ENCODE data around the gene GNAI2. TPM values are rescaled to one million over a fixed set of nuclear protein-coding genes. Genes with fewer than 3 reads are reported as not detected.

GNAI2 gene
- total and polyA plus RNA-seq, 8 donors: 259 to 381 (median 269) TPM

DNA sequence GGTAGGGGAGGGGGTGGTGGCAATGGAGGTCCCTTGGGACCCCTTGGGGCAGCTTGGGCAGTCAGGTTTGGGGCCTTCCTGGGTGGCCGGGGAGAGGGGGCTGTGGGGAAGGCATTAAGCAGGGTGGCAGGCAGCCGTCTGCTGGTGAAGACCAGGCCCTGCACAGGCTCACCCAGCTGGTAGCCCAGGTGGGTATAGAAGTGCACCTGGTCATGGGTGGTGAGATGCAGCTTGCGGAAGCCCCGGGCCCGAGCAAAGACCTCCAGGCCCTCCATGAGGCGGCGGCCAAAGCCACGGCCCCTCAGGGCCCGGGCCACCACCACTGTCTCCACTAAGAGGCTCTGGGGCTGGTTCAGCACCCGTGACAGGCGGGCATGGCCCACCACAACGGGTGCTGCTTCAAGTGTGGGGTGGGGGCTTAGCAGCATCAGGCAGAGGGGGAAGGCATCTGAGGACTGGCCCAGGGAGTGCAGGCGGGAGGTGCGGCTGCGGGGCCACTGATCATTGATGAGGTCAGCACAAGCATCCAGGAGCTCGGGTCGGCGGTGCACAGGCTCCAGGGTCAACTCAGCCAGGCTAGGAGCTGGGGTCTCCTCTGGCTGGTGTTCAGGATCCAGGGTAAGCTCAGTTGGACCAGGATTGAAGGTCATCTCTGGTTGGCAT is 60.8 kb downstream of the GNAI2 start:
- intact Hi-C loops (cut with DNase I): no loop called here
- H3K27me3 ChIP-seq: no peaks in the 10 kb centered on the region
- H3K4me3 ChIP-seq: no peak overlapping the region
- no peak overlapping the region for H3K27ac ChIP-seq
- ATAC-seq (no peak), DNase-seq (no peak)
- peaks cover 34 to 49% of the 10 kb centered on the region in 2 donors for H3K4me1 ChIP-seq
- H3K36me3 ChIP-seq: peaks cover 0 to 5% of the 10 kb centered on the region in 2 donors
- TF ChIP-seq, protein P1, sequence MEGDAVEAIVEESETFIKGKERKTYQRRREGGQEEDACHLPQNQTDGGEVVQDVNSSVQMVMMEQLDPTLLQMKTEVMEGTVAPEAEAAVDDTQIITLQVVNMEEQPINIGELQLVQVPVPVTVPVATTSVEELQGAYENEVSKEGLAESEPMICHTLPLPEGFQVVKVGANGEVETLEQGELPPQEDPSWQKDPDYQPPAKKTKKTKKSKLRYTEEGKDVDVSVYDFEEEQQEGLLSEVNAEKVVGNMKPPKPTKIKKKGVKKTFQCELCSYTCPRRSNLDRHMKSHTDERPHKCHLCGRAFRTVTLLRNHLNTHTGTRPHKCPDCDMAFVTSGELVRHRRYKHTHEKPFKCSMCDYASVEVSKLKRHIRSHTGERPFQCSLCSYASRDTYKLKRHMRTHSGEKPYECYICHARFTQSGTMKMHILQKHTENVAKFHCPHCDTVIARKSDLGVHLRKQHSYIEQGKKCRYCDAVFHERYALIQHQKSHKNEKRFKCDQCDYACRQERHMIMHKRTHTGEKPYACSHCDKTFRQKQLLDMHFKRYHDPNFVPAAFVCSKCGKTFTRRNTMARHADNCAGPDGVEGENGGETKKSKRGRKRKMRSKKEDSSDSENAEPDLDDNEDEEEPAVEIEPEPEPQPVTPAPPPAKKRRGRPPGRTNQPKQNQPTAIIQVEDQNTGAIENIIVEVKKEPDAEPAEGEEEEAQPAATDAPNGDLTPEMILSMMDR (IDR thresholded peaks at IDR 0.05): no peak
- no peaks in the 10 kb centered on the region for H3K9me3 ChIP-seq

DNA sequence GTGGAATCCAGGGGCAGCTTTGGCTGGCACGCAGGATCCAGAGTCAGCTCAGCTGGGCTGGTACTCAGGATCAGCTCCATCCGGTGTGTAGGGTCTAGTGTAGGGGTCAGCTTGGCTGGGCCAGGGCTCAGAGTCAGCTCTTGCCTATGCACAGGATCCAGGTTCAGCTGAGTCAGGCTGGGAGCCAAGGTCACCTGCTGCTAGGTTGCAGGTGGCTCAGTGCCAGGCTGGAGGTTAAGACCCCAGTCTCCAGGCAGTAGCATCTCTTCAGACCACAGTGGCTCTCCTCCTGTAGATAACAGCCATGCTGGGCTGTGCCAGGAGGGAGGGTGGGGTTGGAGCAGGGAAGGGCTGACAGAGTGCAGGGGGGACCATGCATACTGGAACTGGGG is 61.4 kb downstream of the GNAI2 start:
- H3K27me3 ChIP-seq: no peaks in the 10 kb centered on the region
- peak overlapping the region in 1 of 2 donors; percentile 92 for H3K27ac ChIP-seq
- intact Hi-C loops (cut with DNase I): no loop called here
- H3K36me3 ChIP-seq: peaks cover 0 to 5% of the 10 kb centered on the region in 2 donors
- H3K4me3 ChIP-seq: no peak overlapping the region
- H3K4me1 ChIP-seq: peaks cover 39 to 54% of the 10 kb centered on the region in 2 donors
- ATAC-seq: no peak
- TF ChIP-seq, protein P1 (IDR thresholded peaks at IDR 0.05): no peak
- DNase-seq: no peak
- H3K9me3 ChIP-seq: no peaks in the 10 kb centered on the region

DNA sequence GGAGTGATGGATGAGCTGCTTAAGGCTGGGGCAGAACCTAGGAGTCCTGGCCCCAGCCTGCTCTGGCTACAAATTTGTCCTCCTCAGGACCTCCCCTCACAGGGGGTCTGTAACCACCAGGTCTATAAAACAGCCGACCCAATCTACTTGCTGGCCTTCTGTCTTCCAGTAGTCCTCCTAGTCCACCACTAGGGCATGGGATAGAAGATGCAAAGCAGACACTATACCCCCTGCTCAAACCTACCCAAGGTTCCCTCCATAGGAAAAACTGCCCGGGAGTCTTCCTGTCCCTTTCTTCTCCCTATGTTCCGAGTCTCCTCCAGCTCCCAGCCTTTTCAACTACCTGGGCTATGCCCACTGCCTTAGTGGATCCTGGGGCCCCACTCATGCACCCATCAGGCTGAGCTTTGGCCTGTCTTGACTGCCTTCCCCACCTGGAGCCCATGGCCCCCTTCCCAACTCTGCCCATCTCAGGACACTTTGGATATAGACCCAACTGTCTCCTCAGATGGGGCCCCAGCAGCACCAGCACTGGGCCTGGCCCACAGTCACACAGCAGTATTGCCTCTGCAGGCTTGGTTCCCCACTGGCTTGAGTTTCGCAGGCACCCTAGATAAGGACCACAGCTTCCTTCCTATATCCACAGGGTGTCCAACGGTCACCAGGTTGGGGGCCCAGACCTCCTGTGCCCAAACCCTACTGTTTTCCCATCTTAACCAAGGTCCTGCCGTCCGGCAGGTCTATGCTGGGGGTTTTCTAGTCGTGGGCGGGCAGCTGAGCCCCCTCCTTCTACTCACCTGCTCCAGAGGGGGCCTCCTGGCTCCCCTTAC is 62.1 kb downstream of the GNAI2 start:
- Histone ChIP-seq H3K9me3 (no peaks in the 10 kb centered on the region), H3K4me1 (peaks cover 33 to 52% of the 10 kb centered on the region in 2 donors), H3K4me3 (peak overlapping the region; percentile 63 to 68), H3K27ac (peak overlapping the region; percentile 91 to 92), H3K36me3 (peaks cover 0 to 5% of the 10 kb centered on the region in 2 donors), H3K27me3 (no peaks in the 10 kb centered on the region)
- DNase-seq (no peak), ATAC-seq (no peak)
- TF ChIP-seq, protein P1 (IDR thresholded peaks at IDR 0.05): no peak
- intact Hi-C loops (cut with DNase I): no loop called here

DNA sequence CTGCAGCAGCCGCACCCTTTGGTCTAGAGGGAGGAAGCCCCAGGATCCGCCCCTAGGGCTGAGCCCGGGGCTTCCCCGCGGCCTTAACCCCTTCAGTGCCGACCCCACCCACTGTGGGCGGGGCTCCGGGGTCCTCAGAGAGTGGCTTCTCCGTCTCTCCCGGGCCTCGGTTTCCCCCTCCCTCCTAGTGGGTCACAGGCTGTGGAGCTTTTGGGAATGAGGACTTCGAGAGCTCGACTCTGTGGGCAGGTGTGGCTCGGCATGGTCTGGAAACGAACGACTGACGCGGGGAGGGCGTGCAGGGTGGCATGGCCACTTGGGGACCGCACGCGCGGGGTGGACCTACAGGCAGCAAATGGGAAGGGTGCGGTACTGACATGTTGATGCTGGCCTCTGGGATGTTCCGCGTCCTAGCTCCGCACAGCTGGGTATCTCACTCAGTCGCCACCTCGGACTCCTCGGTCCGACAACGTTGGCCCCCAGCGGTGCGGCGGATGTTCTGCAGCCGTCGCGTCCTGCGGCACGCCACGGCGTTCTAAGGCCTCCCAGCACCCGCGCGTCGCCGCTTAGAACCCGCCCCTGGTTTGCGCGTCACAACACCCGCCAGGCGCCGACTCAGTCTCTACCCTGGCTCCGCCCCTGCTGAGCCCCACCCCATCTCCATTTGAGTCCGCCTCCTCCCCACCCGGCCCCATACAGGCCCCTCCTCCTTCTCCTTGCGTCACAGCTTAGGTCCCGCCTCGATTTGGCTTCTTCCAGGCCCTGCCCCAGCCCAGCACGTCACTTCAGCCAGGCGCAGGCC is 63.0 kb downstream of the GNAI2 start, which contains the start of the genes HYAL3 and NAA80:
TSS of gene HYAL3 (minus strand) at position 570 of the 802 bp plus-strand sequence. CDS start 3,803 bp downstream, outside the sequence.
TSS of gene NAA80 (minus strand) at position 570 of the 802 bp plus-strand sequence. CDS start 1,942 bp downstream, outside the sequence.
- Histone ChIP-seq H3K27me3 (no peaks in the 10 kb centered on the region), H3K9me3 (no peaks in the 10 kb centered on the region), H3K4me1 (peaks cover 36 to 58% of the 10 kb centered on the region in 2 donors), H3K36me3 (peaks cover 0 to 5% of the 10 kb centered on the region in 2 donors), H3K27ac (peak within 1 kb of the TSS; percentile 92 to 95), H3K4me3 (peak within 1 kb of the TSS; percentile 63 to 68)
- ATAC-seq (peak; percentile 88), DNase-seq (peak; percentile 99 to 100 (median 100))
- intact Hi-C loops (cut with DNase I): no loop called here
- TF ChIP-seq, protein P1 (IDR thresholded peaks at IDR 0.05): peak in 1 of 2 donors; percentile 62
